GM12872 (cell line): ENCODE data around the gene CTTN.

ENCODE experiments used
- TF ChIP-seq, protein P1 (sequence below): IDR thresholded peaks from 3 replicates; pipeline ENCODE4 v1.5.1; 2011; ENCODE audit warnings: low read depth, mild to moderate bottlenecking, low read length, moderate library complexity; ENCODE audit not compliant: insufficient read depth

CTTN gene

DNA sequence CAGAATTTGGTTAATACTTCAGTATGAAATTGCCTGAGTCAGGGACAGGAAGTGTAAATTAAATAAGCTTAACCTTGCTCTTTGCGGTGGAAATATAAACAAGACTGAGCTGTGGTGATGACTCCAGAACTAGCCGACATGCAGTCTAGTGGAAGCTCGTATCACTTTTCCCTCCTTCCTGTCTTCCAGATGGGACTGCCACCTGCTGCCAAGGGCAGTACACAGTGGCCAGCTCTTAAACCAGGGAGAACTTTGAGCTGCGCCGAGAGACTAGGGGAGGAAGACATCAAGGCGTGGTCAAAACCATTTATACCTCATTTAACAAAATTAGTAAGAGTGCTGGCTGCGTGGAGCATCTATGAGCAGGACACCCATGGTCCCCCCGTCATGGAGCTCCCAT, 31.3 kb upstream of the CTTN start:
- TF ChIP-seq, protein P1, sequence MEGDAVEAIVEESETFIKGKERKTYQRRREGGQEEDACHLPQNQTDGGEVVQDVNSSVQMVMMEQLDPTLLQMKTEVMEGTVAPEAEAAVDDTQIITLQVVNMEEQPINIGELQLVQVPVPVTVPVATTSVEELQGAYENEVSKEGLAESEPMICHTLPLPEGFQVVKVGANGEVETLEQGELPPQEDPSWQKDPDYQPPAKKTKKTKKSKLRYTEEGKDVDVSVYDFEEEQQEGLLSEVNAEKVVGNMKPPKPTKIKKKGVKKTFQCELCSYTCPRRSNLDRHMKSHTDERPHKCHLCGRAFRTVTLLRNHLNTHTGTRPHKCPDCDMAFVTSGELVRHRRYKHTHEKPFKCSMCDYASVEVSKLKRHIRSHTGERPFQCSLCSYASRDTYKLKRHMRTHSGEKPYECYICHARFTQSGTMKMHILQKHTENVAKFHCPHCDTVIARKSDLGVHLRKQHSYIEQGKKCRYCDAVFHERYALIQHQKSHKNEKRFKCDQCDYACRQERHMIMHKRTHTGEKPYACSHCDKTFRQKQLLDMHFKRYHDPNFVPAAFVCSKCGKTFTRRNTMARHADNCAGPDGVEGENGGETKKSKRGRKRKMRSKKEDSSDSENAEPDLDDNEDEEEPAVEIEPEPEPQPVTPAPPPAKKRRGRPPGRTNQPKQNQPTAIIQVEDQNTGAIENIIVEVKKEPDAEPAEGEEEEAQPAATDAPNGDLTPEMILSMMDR, result no peak

- TF ChIP-seq, protein P1, result no peak
Measured at GRCh38 chr11:70368961-70369360, 29.4 kb upstream of the CTTN start.

GRCh38 chr11:70371241-70371640, 27.1 kb upstream of the CTTN start:
- TF ChIP-seq, protein P1, result no peak

- TF ChIP-seq, protein P1, result no peak
Measured at GRCh38 chr11:70372076-70372475, 26.3 kb upstream of the CTTN start.

DNA sequence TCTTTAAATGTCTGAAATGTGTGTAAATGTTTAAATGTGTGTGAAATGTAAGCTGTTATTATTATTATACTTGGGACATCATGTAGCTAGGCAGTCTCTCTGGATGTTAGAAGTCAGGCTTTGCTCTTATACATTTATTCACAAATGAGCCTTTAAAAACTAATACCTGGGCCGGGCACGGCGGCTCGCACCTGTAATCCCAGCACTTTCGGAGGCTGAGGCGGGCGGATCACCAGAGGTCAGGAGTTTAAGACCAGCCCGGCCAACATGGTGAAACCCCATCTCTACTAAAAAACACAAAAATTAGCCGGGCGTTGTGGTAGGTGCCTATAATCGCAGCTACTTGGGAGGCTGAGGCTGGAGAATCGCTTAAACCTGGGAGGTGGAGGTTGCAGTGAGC, 21.7 kb upstream of the CTTN start:
- TF ChIP-seq, protein P1, result no peak

DNA sequence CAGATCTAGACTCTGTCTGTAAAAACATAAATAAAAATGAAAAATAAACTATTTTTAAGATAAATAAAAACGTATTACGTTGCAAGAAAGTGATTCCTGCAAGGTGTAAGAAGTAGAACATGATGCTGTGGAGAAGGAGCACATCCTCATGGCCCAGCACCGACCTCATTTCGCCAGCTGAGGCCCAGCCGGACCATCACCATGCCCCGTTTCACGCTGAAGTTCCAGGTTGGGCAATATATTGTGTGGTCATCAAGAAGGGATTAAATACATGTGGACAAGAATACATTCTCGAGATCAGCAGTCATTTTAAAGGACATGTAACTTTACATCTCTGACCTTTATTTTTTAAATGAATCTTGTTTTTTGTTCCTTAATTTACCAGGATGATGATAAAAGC, 20.7 kb upstream of the CTTN start:
- TF ChIP-seq, protein P1, result no peak

- TF ChIP-seq, protein P1, result peak; percentile 34; the same call in 2 of the 3 replicates
Measured at GRCh38 chr11:70378506-70379134, 19.7 kb upstream of the CTTN start.
